ENCODE measurements around the gene IAPP.

The IAPP gene

DNA sequence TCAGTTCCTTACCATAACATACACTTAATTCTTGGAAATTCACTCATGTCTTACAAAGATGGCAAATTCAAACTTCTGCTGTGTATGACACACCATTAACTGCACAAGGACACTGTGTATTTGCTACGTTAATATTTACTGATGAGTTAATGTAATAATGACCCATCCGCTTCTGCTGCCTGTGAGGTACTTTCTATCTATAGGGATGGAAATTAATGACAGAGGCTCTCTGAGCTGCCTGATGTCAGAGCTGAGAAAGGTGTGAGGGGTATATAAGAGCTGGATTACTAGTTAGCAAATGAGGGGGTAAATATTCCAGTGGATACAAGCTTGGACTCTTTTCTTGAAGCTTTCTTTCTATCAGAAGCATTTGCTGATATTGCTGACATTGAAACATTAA lies at the start of gene IAPP:
Gene IAPP, plus strand, starts transcription at position 301 of the 400 bp plus-strand sequence. CDS start 450 bp downstream, outside the sequence.
- H3K9me3 Mint-ChIP-seq: no peaks in the 10 kb centered on the region
- no peaks in the 10 kb centered on the region for H3K27me3 Mint-ChIP-seq (ENCODE audit: low read depth, poor library complexity)
- no peak within 1 kb of the TSS for H3K4me3 Mint-ChIP-seq
- peak within 1 kb of the TSS; percentile 48 for H3K27ac Mint-ChIP-seq
- TF ChIP-seq, protein P1, sequence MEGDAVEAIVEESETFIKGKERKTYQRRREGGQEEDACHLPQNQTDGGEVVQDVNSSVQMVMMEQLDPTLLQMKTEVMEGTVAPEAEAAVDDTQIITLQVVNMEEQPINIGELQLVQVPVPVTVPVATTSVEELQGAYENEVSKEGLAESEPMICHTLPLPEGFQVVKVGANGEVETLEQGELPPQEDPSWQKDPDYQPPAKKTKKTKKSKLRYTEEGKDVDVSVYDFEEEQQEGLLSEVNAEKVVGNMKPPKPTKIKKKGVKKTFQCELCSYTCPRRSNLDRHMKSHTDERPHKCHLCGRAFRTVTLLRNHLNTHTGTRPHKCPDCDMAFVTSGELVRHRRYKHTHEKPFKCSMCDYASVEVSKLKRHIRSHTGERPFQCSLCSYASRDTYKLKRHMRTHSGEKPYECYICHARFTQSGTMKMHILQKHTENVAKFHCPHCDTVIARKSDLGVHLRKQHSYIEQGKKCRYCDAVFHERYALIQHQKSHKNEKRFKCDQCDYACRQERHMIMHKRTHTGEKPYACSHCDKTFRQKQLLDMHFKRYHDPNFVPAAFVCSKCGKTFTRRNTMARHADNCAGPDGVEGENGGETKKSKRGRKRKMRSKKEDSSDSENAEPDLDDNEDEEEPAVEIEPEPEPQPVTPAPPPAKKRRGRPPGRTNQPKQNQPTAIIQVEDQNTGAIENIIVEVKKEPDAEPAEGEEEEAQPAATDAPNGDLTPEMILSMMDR (IDR thresholded peaks at IDR 0.05): no peak
- no peaks in the 10 kb centered on the region for H3K4me1 Mint-ChIP-seq
- H3K36me3 Mint-ChIP-seq (ENCODE audit: low read depth): no peaks in the 10 kb centered on the region
- no peak for DNase-seq

DNA sequence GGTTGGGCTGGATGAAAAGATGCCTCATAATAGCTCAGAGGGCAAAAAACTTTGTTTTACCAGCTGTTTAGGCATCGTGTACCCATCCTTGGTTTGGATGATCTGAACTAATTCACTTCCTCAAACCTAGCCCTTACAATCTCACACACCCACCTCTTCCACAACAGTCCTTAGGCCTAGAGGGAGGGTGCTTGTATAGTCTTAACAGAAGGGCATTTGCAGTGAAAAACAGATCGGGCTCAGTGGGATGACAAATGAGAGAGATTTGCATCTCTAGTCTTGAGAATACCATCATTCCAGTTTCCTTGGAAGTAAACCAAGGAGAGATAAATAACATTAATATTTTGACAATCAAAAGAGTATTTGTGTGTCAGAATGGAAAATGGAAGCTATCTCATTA lies 49.0 kb upstream of the IAPP start:
- Mint-ChIP-seq H3K9me3 (peaks cover 32% of the 10 kb centered on the region), H3K36me3 (ENCODE audit: low read depth) (peaks cover 11% of the 10 kb centered on the region), H3K27ac (no peak overlapping the region), H3K4me3 (no peak overlapping the region), H3K27me3 (ENCODE audit: low read depth, poor library complexity) (no peaks in the 10 kb centered on the region), H3K4me1 (no peaks in the 10 kb centered on the region)
- DNase-seq: no peak
- TF ChIP-seq, protein P1 (IDR thresholded peaks at IDR 0.05): no peak

DNA sequence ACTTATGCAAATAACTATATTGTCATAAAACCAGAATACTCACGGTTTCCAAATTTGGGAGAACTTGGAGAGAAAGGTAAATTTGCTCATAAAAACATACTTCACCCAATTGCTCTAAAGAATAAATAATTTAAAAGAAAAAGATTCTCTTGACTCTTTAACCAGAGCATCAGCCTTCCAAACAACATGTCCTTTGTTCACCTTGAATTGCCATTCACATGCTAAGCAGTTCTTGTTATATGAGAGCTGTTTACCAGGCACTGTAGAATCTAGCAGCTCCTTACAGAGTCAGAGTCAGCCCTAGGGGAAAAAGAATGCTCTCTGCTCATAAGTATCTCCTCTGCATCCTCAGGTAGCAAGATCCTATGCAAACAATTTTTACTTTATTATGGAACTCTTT lies 48.2 kb upstream of the IAPP start:
- H3K27me3 Mint-ChIP-seq (ENCODE audit: low read depth, poor library complexity): no peaks in the 10 kb centered on the region
- H3K4me3 Mint-ChIP-seq: no peak overlapping the region
- no peak overlapping the region for H3K27ac Mint-ChIP-seq
- H3K9me3 Mint-ChIP-seq: peaks cover 38% of the 10 kb centered on the region
- H3K4me1 Mint-ChIP-seq: no peaks in the 10 kb centered on the region
- DNase-seq: no peak
- TF ChIP-seq, protein P1 (IDR thresholded peaks at IDR 0.05): no peak
- H3K36me3 Mint-ChIP-seq (ENCODE audit: low read depth): peaks cover 11% of the 10 kb centered on the region

DNA sequence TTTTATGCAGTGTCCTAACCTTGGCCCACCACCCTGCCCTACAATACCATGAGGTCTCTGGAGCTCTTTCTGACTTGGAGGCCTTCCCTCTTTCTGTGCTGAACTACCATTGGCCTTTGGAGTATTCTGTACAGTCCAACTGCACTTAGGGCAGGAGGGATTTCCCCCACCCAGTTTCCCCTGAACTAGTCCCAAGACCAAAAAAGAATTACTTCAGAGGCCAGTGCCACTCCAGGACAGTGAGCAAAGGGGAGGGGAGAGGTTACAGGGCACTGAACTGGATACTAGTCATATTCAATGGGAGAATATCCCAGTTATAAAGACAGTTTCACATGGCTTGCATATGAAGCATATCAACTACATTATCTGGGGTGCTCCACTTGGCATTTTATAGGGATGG lies 44.1 kb upstream of the IAPP start:
- H3K9me3 Mint-ChIP-seq: peaks cover 67% of the 10 kb centered on the region
- no peak overlapping the region for H3K27ac Mint-ChIP-seq
- no peaks in the 10 kb centered on the region for H3K27me3 Mint-ChIP-seq (ENCODE audit: low read depth, poor library complexity)
- TF ChIP-seq, protein P1 (IDR thresholded peaks at IDR 0.05): no peak
- peaks cover 28% of the 10 kb centered on the region for H3K36me3 Mint-ChIP-seq (ENCODE audit: low read depth)
- no peak overlapping the region for H3K4me3 Mint-ChIP-seq
- no peaks in the 10 kb centered on the region for H3K4me1 Mint-ChIP-seq
- DNase-seq: no peak

DNA sequence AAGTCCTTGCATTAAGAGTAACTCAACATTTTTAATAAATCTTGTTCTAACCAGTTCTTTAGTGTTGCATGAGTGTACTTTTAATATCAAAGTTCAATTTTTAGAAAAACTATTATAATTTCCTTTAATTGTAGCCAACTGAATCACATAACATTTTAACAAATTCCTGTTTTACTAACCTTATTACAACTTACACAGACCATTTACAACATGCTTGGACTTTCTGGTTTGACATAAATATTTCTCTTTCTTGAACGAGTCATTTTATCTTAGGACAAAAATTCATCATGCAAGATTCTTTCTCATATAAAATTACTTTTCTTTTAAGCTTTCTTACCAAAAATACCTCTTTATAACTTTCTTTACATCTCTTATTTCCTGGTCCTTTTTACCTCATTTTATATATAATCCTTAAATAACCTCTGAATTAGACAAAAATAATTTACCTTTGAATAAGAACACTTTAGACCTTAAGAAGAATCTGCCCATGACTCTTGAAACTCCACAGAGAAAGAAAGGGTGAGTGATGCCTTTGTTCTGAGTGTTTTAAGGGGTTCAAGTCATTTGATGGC lies 41.9 kb upstream of the IAPP start:
- TF ChIP-seq, protein P1 (IDR thresholded peaks at IDR 0.05): no peak
- Mint-ChIP-seq H3K36me3 (ENCODE audit: low read depth) (peaks cover 28% of the 10 kb centered on the region), H3K27me3 (ENCODE audit: low read depth, poor library complexity) (no peaks in the 10 kb centered on the region), H3K27ac (no peak overlapping the region), H3K4me1 (peaks cover 5% of the 10 kb centered on the region), H3K4me3 (no peak overlapping the region), H3K9me3 (peaks cover 69% of the 10 kb centered on the region)
- DNase-seq: no peak

DNA sequence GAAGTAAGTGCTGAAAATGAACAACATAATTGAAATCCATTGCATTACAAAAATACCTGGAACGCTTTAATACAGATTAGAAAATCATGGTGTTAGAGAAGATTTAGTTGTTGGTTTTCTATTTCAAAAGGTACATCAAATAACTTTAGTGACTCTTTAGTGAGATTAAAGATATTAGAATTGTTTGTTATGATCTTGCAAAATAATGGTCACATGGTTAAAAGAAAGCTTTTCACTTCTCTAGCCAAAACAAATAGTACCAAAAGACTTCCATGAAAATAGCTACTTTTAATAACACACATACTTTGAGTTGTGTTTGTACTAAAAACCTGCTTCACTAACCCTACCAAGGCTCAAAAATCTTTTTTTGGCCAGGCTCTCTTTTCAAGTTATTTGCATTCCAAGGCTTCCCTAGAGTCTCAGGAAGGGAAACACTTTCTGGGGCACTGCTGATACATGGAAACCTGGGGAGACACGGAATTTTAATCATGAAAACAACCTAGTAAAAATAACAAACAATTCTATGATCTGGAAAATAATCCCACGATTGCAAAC lies 37.9 kb upstream of the IAPP start, which contains the start of gene SLCO1A2:
Gene SLCO1A2, minus strand, starts transcription at position 147 of the 555 bp plus-strand sequence. CDS start 270 bp downstream, outside the sequence.
- H3K4me1 Mint-ChIP-seq: peaks cover 5% of the 10 kb centered on the region
- no peaks in the 10 kb centered on the region for H3K27me3 Mint-ChIP-seq (ENCODE audit: low read depth, poor library complexity)
- H3K36me3 Mint-ChIP-seq (ENCODE audit: low read depth): peaks cover 17% of the 10 kb centered on the region
- no peak within 1 kb of the TSS for H3K4me3 Mint-ChIP-seq
- TF ChIP-seq, protein P1 (IDR thresholded peaks at IDR 0.05): no peak
- no peak within 1 kb of the TSS for H3K27ac Mint-ChIP-seq
- DNase-seq: no peak
- peaks cover 31% of the 10 kb centered on the region for H3K9me3 Mint-ChIP-seq
